Psoas muscle (tissue), 8 donors: ENCODE data around the gene PPP6C. TPM values are rescaled to one million over a fixed set of nuclear protein-coding genes. Genes with fewer than 3 reads are reported as not detected.
"Not testable (repeated sequence)": the region's sequence is repeated elsewhere in the genome, so short reads cannot be mapped to it uniquely, and the experiment has no call there.

Experiments
- ATAC-seq, 4 donors: fragments of 200-7000 bp; cut with Tn5 transposase; one replicate each; pipeline ENCODE4 v1.9.1; 2020; ENCODE audit warnings: moderate library complexity in 3 of 4, mild to moderate bottlenecking in 2 of 4
- DNase-seq, 2 donors: peaks; one replicate each; pipeline ENCODE4 v3.0.0-alpha.2; 2020
- H3K27ac ChIP-seq: fragments of 200-600 bp; one replicate; pipeline ENCODE4 v1.8.0; 2022
- H3K27me3 ChIP-seq, 3 donors: fragments of 200-600 bp in 1 of 3; one replicate each; pipeline versions ENCODE4 v1.6.1 to v1.8.0; 2013 to 2022; ENCODE audit warnings: low read length in 2 of 3, mild to moderate bottlenecking in 2 of 3, moderate library complexity in 1 of 3; ENCODE audit not compliant: insufficient read depth in 3 of 3
- H3K36me3 ChIP-seq, 2 donors: fragments of 200-600 bp in 1 of 2; one replicate each; pipeline versions ENCODE4 v1.6.1 to v1.8.0; 2013 to 2022; ENCODE audit warnings: low read depth in 1 of 2, mild to moderate bottlenecking in 1 of 2, moderate library complexity in 1 of 2; ENCODE audit not compliant: insufficient read depth in 1 of 2
- H3K4me1 ChIP-seq: fragments of 200-600 bp; one replicate; pipeline ENCODE4 v1.8.0; 2022
- H3K4me3 ChIP-seq: fragments of 200-600 bp; one replicate; pipeline ENCODE4 v1.8.0; 2022; ENCODE audit warnings: mild to moderate bottlenecking
- H3K9me3 ChIP-seq: fragments of 200-600 bp; one replicate; pipeline ENCODE4 v1.8.0; 2022
- WGBS, 3 donors: extraction: QIAGEN DNeasy Blood & Tissue Kit; methylation state at CpG; one replicate each; pipeline versions ENCODE4 v1.1.6 to v1.1.7; 2013; 5-methylcytosine and 5-hydroxymethylcytosine counted together
- intact Hi-C, 2 donors: fragments of 100-400 bp; cut with DNase I; formaldehyde crosslinking; loops; one replicate each; pipeline versions ENCODE4 v1.11.0 to v1.14.2; 2022
- polyA plus RNA-seq, 3 donors: library from polyadenylated mRNA; stranded (reverse); fragments of 200-250 nt; gene quantifications; one replicate each; pipeline ENCODE4 v1.2.3, GENCODE V29; 2013
- total RNA-seq, 4 donors: library from RNA; stranded (reverse); fragmentation: NEBNext Ultra II Directional in 2 of 4; extraction: Animal tissue kit (Norgen Biotek cat#: 25700) in 2 of 4; gene quantifications; one replicate each; pipeline versions ENCODE4 v1.2.1 to v1.2.4, GENCODE V29; 2021 to 2023
- TF ChIP-seq, protein P1 (sequence below): fragments of 200-600 bp; IDR thresholded peaks from one replicate; pipeline ENCODE4 v1.8.0; 2022; ENCODE audit warnings: antibody characterized with exemption
- donor health status: healthy with polysubstance abuse.
- donor health status: DM: no; HTN: no; CAD: no; lungs with moderate emphysema.
- donor health status: Bipolar disorder and iron deficiency.
- donor health status: healthy.
- donor health status: DM: yes; HTN: yes; CAD: no.
- donor health status: DM: no; HTN: no; CAD: no.
- donor health status: DM: no; HTN: no; CAD: no.
- donor health status: DM: yes; HTN: yes; CAD: no.

Gene PPP6C
- total and polyA plus RNA-seq, 7 donors: 29.9 to 91.6 (median 56.6) TPM

- intact Hi-C loops: loop anchor here in 1 of 2 donors (5.0 kb wide), 1 partner anchor 42 kb away; the partner anchor contains the start of gene HSPA5
- 0 to 1% (median 1%) methylated on average over 42 to 51 of the region's 51 CpGs for WGBS, 3 donors
- H3K4me1 ChIP-seq: peaks cover 7% of the 10 kb centered on the region
- DNase-seq (peak; percentile 94 to 96), ATAC-seq (peak; percentile 98 to 100 (median 99))
- TF ChIP-seq, protein P1, sequence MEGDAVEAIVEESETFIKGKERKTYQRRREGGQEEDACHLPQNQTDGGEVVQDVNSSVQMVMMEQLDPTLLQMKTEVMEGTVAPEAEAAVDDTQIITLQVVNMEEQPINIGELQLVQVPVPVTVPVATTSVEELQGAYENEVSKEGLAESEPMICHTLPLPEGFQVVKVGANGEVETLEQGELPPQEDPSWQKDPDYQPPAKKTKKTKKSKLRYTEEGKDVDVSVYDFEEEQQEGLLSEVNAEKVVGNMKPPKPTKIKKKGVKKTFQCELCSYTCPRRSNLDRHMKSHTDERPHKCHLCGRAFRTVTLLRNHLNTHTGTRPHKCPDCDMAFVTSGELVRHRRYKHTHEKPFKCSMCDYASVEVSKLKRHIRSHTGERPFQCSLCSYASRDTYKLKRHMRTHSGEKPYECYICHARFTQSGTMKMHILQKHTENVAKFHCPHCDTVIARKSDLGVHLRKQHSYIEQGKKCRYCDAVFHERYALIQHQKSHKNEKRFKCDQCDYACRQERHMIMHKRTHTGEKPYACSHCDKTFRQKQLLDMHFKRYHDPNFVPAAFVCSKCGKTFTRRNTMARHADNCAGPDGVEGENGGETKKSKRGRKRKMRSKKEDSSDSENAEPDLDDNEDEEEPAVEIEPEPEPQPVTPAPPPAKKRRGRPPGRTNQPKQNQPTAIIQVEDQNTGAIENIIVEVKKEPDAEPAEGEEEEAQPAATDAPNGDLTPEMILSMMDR: no peak
- H3K4me3 ChIP-seq: peak within 1 kb of the TSS; percentile 79
- H3K27ac ChIP-seq: peak within 1 kb of the TSS; percentile 88
- H3K36me3 ChIP-seq: peaks cover 0 to 26% of the 10 kb centered on the region in 2 donors
- no peaks in the 10 kb centered on the region for H3K9me3 ChIP-seq
- H3K27me3 ChIP-seq: no peaks in the 10 kb centered on the region
Observed at GRCh38 chr9:125200216-125201047, 10.8 kb upstream of the PPP6C start, which contains the start of gene RABEPK. Gene RABEPK, plus strand, starts transcription at chr9:125200542. Its CDS starts 2,472 bp downstream, at chr9:125203014.

DNA sequence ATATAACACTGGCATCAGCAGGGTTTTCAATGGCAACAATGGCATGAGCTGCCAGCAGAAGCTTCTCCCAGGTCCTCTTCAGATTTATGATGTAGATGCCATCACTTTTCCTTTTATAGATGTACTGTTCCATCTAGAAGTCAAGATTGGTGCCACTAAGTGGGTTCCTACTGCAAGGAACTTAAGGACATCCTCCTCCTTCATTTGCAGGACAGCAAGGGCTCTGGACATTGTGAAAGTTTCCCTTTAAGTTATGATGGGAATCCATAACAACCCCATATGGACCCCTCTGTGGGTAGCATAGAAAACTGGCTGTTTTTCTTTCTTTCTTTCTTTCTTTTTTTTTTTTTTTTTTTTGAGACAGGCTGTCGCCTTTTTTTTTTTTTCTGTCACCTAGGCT lies 6.0 kb upstream of the PPP6C start:
- 100% methylated on average over 1 of the region's 1 CpG; no CpG with 5 or more reads in 2 of the 3 donors for WGBS, 3 donors

GRCh38 chr9:125194466-125194865 lies 4.9 kb upstream of the PPP6C start:
- H3K36me3 ChIP-seq, ATAC-seq, H3K4me3 ChIP-seq, H3K27me3 ChIP-seq, DNase-seq, H3K27ac ChIP-seq, intact Hi-C loops, H3K9me3 ChIP-seq: not testable (repeated sequence)
- peaks cover 18% of the 10 kb centered on the region for H3K4me1 ChIP-seq
- WGBS, 3 donors: 93 to 95% (median 93%) methylated on average over 5 of the region's 5 CpGs

More for the DNA sequence above, 6.0 kb upstream of the PPP6C start:
- H3K27me3 ChIP-seq, H3K27ac ChIP-seq, ATAC-seq, intact Hi-C loops, DNase-seq, H3K9me3 ChIP-seq, H3K4me3 ChIP-seq, H3K36me3 ChIP-seq: not testable (repeated sequence)
- peaks cover 13% of the 10 kb centered on the region for H3K4me1 ChIP-seq

DNA sequence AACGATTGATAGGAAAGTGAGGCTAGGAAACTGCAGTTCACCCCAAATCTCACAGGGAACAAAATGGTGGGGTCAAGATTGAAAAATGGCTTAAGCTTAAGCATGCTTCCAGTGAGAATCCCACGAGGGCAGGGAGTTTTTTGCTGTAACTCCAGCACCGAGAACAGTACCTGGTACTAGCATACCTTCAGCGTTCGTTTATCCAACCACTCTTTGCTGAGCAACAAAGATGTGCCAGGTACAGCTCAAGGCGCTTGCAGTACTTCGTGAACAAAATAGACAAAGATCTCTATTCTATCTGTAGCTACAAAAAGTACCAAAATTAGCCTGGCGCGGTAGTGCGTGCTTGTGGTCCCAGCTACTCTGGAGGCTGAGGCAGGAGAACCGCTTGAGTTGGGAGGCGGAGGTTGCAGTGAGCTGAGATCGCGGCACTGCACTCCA lies 778 bp upstream of the PPP6C start:
- ATAC-seq: peak in 1 of 4 donors; percentile 4
- peak overlapping the region; percentile 99 for H3K27ac ChIP-seq
- no peaks in the 10 kb centered on the region for H3K36me3 ChIP-seq
- TF ChIP-seq, protein P1: no peak
- no peaks in the 10 kb centered on the region for H3K9me3 ChIP-seq
- no peaks in the 10 kb centered on the region for H3K27me3 ChIP-seq
- no peak for DNase-seq
- peaks cover 46% of the 10 kb centered on the region for H3K4me1 ChIP-seq
- WGBS, 3 donors: 52 to 56% (median 52%) methylated on average over 14 of the region's 14 CpGs
- peak overlapping the region; percentile 92 for H3K4me3 ChIP-seq
- intact Hi-C loops: no loop called here

DNA sequence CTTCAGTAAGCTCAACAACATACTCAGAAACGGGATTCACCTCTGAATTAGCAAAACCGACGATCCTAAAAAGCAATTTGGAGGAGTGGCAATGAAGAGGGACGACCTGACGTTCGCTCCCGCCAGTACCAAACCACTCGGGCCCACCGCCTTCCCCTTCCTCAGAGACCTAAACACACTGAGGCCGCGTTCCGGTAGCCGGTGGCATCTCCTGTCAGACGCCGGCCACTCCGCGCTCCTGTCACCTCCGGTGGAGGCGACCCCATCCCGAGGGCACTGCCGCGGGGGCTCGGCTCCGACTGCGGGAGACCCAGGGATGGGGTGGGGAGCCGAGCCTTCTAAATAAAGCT lies 617 bp downstream of the PPP6C start:
- Histone ChIP-seq H3K27me3 (no peaks in the 10 kb centered on the region), H3K36me3 (peaks cover 0 to 6% of the 10 kb centered on the region in 2 donors)

More for the DNA sequence above, 617 bp downstream of the PPP6C start:
- peak; percentile 33 to 76 for DNase-seq
- peak overlapping the region; percentile 92 for H3K4me3 ChIP-seq
- peak; percentile 26 to 62 (median 38) for ATAC-seq
- 0% methylated on average over 26 of the region's 26 CpGs for WGBS, 3 donors
- H3K9me3 ChIP-seq: no peaks in the 10 kb centered on the region
- TF ChIP-seq, protein P1: no peak
- peaks cover 52% of the 10 kb centered on the region for H3K4me1 ChIP-seq
- peak overlapping the region; percentile 99 for H3K27ac ChIP-seq
- intact Hi-C loops: no loop called here
